HG02840 (cell line): ENCODE measurements around the gene SCN5A.

Experiments used
- ATAC-seq: cut with Tn5 transposase; IDR thresholded peaks from one replicate; pipeline ENCODE4 v1.9.1; 2021; ENCODE audit warnings: mild to moderate bottlenecking, moderate library complexity, moderate number of reproducible peaks; ENCODE audit not compliant: unreplicated experiment, low FRiP score

The SCN5A gene

GRCh38 chr3:38627956-38628355, 21.5 kb downstream of the SCN5A start:
- ATAC-seq, result no peak

GRCh38 chr3:38626171-38626570, 23.3 kb downstream of the SCN5A start:
- no peak for ATAC-seq

GRCh38 chr3:38623539-38623938, 25.9 kb downstream of the SCN5A start:
- ATAC-seq, result no peak

- ATAC-seq, result no peak
Measured at GRCh38 chr3:38622336-38622735, 27.2 kb downstream of the SCN5A start.

- ATAC-seq, result no peak
Measured at GRCh38 chr3:38620236-38620635, 29.3 kb downstream of the SCN5A start.

GRCh38 chr3:38618343-38618742, 31.1 kb downstream of the SCN5A start:
- ATAC-seq, result no peak

GRCh38 chr3:38617586-38617985, 31.9 kb downstream of the SCN5A start:
- no peak for ATAC-seq

- no peak for ATAC-seq
Measured at GRCh38 chr3:38617137-38617536, 32.4 kb downstream of the SCN5A start.

GRCh38 chr3:38616658-38617057, 32.8 kb downstream of the SCN5A start:
- ATAC-seq, result no peak

GRCh38 chr3:38616111-38616510, 33.4 kb downstream of the SCN5A start:
- ATAC-seq, result no peak

GRCh38 chr3:38614651-38615352, 34.7 kb downstream of the SCN5A start:
- no peak for ATAC-seq

GRCh38 chr3:38614091-38614490, 35.4 kb downstream of the SCN5A start:
- ATAC-seq, result no peak

- ATAC-seq, result no peak
Measured at GRCh38 chr3:38613426-38613825, 36.1 kb downstream of the SCN5A start.

- no peak for ATAC-seq
Measured at GRCh38 chr3:38611866-38612265, 37.6 kb downstream of the SCN5A start.

- ATAC-seq, result no peak
Measured at GRCh38 chr3:38610934-38611333, 38.6 kb downstream of the SCN5A start.

GRCh38 chr3:38610436-38610835, 39.1 kb downstream of the SCN5A start:
- no peak for ATAC-seq

GRCh38 chr3:38609386-38610111, 39.9 kb downstream of the SCN5A start:
- no peak for ATAC-seq

- no peak for ATAC-seq
Measured at GRCh38 chr3:38608961-38609360, 40.5 kb downstream of the SCN5A start.

- ATAC-seq, result no peak
Measured at GRCh38 chr3:38608086-38608775, 41.3 kb downstream of the SCN5A start.

- ATAC-seq, result no peak
Measured at GRCh38 chr3:38606561-38606960, 42.9 kb downstream of the SCN5A start.

GRCh38 chr3:38605981-38606380, 43.5 kb downstream of the SCN5A start:
- ATAC-seq, result no peak

GRCh38 chr3:38604246-38604645, 45.2 kb downstream of the SCN5A start:
- ATAC-seq, result no peak
